ENCODE measurements around the gene FBXL20.
"Not testable (repeated sequence)": the region's sequence is repeated elsewhere in the genome, so short reads cannot be mapped to it uniquely, and the experiment has no call there.

FBXL20 gene

DNA sequence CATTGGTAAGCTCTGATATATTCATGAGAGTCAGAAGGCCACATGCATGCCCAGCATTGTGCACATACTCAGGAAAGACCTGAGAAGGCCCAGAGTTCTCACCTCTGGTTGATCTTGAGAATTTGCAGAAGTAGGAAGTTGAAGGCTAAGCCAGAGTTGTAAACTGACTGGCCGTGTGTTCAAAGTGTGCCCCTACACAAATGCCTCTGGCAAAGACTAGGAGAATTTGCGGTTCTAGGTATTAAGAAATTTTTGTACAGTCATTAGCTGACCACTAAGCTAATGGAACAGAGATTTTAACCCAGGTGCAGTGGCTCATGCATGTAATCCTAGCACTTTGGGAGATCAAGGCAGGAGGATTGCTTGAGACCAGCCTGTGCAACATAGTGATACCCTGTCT is 25.0 kb downstream of the FBXL20 start:
- no peak for DNase-seq

DNA sequence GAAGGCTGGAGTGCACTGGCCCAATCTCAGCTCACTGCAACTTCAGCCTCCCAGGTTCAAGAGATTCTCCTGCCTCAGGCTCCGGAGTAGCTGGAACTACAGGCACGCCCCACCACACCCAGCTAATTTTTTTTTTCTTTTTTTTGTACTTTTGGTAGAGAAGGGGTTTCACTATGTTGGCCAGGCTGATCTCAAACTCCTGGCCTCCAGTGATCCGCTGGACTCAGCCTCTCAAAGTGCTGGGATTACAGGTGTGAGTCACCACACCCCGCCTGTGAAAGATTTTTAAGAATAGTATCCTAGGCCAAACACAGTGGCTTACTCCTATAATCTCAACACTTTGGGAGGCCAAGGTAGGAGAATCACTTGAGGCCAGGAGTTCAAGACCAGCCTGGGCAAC is 33.6 kb downstream of the FBXL20 start:
- not testable (repeated sequence) for DNase-seq

DNA sequence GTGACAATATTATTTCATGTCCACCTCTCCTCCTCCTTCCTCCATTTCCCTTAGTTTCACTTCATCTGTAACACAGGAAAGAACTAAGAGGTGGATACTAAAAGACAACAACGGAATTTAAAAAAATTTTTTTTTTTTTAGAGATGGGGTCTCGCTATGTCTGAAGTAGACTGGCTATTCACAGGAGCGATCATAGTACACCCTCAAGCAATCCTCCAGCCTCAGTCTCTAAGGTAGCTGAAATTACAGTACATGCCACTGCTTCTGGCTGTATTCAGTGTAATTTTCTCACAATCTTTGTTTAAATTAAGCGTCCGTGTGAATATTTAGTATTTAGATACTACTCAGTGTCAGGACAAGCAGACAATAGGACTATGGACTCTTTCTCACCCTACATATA is 35.6 kb downstream of the FBXL20 start:
- no peak for DNase-seq

DNA sequence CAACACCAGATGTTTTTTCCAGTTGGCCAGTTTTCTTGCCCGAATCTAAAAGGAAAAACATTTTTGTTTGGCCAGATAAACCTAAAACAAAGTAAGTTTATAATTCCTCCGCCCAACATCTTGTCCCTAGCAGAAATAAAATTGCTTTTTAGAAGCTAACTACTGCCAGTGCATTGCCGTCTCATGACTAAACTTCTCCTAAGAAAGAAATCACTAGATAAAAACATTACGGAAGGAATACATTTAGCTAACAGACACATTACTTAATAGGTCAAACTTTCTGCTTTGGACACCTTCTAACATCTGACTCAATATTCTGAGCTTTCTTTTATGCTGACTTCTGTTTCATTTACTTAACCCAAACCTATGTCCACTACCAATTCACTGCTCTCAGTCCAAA is 36.2 kb downstream of the FBXL20 start:
- DNase-seq: no peak

DNA sequence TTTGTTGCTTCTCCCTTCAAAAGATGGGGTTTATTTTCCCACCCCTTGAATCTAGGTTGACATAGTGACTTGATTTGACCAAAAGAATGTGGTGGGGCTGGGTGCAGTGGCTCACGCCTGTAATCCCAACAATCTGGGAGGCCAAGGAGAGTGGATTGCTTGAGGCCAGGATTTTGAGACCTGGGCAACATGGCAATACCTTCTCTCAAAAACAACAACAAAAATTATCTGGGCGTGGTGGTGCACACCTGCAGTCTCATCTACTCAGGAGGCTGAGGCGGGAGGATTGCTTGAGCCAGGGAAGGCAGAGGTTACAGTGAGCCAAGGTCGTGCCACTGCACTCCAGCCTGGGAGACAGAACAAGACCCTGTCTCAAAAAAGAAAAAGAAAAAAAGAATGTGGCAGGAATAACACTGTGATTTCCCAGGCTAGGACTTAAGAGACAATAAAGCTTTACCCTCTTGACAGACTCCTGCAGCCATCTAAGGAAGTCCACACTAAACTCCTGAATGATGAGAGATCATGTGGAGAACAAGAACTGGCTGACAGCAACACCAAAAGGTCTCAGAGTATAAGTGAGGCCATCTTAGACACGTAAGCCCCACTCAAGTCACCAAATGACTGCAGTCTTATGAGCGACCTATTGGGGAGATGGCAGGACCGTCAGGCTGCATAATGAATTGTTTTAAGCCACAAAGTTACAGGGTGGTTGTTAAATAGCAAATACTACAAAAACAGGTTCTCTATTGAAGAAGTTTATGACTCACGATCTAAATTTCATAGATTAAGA is 37.0 kb downstream of the FBXL20 start:
- no peak for DNase-seq

DNA sequence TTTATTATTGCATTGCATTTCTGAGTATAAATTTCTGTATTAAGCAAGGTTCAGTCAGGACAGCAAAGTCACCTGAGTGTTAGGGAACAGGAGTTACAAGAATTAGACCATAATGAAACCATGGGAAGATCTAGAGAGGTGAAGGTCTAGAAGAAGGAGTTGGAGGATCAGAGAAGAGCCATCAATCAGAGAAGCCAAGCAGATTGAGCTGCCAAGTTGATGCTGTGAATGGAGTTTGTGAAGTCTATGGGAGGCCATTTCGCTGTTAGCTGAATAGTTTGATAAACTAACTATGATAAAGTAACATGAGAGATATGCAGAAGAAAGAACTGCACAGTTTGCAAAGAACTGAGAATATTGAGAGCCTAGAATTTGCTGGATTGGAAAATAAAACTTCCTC is 40.4 kb downstream of the FBXL20 start:
- DNase-seq: no peak

DNA sequence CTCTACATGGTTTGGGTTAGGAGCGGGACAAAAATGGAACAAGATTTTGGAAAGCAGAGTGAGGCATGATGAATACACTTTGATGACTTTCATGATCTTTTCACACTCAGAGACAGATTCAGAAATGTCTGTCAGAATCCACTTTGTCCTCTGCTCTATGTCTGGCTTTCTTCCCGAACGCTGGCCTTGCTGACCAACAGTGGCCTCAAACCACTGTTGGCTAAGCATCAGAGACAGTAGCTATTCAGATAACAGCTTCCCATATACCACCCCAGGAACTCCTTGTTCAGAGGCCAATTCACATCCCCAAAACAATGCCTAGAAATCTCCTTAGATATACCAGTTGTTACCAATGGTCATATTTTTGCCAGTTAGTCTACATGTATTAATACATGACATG is 40.9 kb downstream of the FBXL20 start:
- DNase-seq: no peak

DNA sequence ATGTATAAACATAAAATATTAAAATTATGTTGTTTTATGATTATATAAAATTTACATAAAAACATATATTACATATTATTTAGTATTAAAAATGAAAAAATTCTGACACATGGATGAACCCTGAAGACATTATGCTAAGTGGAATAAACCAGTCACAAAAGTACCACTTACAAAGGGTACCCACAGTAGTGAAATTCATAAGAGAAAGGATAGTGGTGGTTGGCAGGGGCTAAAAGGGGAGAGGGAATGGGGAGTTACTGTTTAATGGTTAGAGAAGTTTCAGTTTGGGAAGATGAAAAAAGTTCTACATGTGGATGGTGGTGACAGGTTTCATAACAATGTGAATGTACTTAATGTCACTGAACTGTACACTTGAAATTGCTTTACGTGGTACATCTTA is 41.4 kb downstream of the FBXL20 start:
- no peak for DNase-seq

DNA sequence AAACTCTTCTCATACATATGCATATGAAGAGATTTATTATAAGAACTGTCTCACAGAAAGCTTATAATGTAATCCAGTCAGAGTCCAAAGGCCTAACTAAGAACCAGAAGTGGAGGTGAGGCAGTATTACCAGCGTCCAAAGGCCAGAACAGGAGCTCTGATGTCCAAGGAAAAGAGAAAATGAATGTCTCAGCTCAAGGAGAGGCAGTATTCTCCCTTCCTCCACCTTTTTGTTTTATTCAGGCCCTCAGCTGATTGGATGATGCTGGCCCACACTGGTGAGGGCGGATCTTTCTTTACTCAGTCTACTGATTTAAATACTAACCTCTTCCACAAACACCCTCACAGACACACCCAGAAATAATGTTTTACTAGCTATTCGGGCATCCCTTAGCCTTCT is 43.4 kb downstream of the FBXL20 start:
- DNase-seq: no peak

DNA sequence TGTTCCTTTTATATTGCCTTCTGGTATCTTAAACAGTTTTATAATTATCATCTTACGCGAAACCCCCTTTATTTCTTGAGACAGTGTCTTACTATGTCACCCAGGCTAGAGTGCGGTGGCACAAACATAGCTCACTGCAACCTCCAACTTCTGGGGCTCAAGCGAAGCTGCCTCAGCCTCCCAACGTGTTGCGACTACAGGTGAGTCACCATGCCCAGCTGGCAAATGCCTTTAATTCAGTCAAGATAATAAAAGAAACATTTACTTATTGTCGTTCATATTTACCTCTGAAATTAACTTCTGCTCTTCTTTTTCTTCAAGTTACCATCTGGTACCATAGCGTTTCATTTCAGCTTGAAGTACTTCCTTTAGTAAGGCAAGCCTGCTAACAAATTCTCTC is 43.9 kb downstream of the FBXL20 start:
- DNase-seq: no peak

DNA sequence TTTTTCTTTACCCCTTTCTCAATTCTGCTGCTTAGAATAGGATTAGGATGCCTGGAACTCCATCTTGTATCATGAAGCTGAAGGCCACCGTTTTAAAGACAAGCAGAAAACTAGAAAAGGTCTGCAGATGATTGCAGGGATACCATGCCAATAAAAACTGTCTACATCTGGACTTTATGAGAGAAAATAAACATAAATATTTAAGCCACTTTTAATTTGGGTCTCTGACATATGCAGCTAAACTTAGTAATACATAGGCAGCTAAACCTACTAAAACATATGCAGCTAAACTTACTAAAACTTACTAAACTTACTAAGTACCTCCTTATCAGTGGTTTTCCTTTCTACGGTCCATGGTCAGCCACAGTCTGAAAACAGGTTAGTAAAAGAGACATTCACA is 48.4 kb downstream of the FBXL20 start:
- DNase-seq: no peak

DNA sequence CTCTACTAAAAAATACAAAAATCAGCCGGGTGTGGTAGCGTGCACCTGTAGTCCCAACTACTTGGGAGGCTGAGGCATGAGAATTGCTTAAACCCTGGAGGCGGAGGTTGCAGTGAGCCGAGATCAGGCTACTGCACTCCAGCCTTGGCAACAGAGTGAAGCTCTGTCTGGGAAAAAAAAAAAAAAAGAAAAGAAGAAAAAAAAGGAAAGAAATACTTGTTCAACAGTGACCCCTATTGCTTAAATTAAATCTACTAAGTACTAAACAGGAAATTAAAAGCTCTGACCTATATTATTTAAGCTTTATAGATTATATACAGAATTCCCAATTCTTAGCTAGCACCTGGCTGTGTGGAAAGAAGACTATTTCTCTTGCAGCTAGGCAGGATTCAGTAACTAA is 48.9 kb downstream of the FBXL20 start:
- no peak for DNase-seq

DNA sequence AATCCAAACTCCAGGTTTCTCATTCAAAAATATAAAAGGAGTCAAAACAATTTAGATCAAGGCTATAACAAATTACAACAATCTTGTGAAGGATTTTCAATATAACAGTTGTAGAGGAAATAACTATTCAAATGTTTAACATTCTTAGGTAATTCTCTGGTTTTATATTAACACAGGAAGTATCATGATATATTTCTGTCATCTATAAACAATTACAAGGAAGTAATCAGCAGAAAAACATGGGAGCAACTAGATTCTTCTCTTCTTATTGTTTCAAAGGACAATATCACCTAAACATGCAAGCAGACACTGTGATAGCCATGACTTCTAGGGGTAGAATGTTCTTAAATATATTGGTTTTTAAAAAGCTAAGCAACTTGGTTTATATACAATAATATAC is 49.9 kb downstream of the FBXL20 start:
- DNase-seq: no peak

DNA sequence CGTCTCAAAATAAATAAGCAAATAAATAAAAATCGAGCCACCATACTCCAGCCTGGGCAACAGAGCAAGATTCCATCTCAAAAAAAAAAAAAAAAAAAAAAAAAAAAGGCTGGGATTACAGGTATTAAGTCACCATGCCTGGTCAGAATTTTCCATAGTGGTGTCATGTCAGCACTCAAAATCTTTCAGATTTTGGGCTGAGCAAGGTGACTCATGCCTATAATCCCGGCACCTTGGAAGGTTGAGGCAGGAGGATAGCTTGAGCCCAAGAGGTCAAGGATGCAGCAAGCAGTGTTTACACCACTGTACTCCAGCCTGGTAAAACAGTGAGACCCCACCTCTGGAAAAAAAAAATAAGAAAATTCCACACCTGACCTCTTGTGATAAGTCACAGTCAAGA is 52.2 kb downstream of the FBXL20 start:
- DNase-seq: no peak

DNA sequence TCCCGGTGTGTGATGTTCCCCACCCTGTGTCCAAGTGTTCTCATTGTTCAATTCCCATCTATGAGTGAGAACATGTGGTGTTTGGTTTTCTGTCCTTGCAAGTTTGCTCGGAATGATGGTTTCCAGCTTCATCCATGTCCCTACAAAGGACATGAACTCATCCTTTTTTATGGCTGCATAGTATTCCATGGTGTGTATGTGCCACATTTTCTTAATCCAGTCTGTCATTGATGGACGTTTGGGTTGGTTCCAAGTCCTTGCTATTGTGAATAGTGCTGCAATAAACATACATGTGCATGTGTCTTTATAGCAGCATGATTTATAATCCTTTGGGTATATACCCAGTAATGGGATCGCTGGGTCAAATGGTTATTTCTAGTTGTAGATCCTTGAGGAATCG is 54.6 kb downstream of the FBXL20 start:
- DNase-seq: not testable (repeated sequence)

DNA sequence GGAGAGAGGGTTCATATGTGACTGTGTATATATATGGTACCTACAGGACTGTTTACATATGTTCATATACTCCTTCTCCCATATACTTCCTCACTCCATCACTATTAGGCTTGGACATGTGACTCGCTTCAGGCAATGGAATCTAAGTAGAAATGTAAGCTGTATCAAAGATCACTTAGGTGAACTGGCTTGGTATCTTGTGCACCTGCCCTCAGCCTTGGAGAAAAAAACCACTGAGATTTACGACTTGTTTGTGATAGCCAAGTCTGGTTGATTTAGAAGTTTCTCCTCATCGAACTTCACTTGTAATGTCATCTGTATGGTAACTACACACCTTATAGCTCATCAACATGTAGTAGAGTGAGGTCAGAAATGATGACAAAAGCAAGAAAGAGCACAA is 59.9 kb downstream of the FBXL20 start:
- no peak for DNase-seq

DNA sequence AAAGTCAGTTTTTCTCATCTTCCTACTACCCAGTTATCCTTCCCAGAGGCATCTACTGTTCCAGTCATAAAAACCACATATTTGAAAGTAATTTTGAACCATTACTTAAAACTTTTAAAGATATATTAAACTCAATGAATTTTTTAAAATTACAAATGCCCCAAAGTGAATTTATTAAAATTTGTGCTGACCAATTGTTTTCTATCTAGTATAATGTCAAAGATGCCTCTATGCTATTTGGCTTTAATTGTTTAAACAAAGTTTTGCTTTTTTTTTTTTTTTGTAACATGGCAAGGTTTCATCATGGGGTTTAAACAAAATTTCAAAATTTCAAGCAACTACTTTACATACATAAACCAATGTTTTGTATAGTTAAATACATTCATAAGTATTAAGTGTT is 60.7 kb downstream of the FBXL20 start:
- no peak for DNase-seq

DNA sequence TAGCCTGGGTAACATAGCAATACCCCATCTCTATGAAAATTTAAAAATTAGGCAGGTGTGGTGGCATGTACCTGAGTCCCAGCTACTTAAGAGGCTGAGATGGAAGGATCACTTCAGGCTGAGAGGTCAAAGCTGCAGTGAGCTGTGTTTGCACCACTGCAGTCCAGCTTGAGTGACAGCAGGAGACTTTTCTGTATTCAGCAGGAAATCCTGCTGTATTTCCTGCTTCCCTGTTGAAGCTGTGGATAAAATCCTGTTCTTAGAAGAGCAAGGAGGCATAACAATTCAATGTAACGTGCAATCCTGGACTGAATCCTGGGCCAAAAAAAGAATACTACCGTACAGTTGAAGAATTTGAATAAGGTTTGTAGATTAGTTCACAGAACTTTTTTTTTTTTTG is 62.2 kb downstream of the FBXL20 start:
- no peak for DNase-seq

DNA sequence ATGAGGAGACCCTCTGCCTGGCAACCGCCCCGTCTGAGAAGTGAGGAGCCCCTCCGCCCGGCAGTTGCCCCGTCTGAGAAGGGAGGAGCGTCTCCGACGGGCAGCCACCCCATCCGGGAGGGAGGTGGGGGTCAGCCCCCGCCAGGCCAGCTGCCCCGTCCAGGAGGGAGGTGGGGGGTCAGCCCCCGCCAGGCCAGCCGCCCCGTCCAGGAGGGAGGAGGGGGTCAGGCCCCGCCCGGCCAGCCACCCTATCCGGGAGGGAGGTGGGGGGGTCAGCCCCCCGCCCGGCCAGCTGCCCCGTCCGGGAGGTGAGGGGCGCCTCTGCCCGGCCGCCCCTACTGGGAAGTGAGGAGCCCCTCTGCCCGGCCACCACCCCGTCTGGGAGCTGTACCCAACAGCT is 63.8 kb downstream of the FBXL20 start:
- not testable (repeated sequence) for DNase-seq

DNA sequence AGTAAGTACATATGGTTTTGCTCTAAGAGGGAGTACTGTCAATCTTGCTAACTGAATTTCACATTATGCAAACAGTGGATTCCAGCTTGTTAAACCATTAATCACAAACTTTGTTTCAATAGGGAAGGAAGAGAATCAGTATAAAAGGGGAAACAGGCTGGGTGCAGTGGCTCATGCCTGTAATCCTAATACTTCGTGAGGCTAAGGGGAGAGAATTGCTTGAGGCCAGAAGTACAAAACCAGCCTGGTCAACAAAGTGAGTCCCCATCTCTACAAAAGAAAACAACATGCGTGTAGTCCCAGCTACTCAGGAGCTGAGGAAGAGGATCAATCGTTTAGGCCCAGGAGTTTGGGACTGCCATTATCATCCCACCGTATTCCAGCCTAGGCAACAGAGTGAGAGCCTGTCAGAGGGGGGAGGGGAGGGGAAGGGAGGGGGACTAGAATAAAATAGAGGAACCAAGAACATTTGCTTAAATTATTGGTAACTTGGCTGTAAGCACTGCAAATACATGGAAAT is 65.7 kb downstream of the FBXL20 start:
- DNase-seq: no peak

DNA sequence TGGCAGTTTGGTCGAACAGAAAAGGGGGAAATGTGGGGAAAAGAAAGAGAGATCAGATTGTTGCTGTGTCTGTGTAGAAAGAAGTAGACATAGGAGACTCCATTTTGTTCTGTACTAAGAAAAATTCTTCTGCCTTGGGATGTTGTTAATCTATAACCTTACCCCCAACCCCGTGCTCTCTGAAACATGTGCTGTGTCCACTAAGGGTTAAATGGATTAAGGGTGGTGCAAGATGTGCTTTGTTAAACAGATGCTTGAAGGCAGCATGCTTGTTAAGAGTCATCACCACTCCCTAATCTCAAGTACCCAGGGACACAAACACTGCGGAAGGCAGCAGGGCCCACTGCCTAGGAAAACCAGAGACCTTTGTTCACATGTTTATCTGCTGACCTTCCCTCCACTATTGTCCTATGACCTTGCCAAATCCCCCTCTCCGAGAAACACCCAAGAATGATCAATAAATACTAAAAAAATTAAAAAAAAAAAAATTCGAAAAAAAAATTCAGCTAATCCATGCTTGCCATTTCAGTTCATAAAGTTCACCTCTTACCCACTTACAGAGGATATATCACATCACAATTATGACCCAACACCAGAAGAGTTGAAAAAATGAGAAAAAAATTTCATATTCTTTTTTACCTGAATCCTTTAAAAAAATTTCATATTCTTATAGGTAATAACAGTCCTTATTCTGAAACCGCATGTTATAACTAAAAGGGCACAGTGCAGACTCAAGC is 67.2 kb downstream of the FBXL20 start:
- DNase-seq: not testable (repeated sequence)

DNA sequence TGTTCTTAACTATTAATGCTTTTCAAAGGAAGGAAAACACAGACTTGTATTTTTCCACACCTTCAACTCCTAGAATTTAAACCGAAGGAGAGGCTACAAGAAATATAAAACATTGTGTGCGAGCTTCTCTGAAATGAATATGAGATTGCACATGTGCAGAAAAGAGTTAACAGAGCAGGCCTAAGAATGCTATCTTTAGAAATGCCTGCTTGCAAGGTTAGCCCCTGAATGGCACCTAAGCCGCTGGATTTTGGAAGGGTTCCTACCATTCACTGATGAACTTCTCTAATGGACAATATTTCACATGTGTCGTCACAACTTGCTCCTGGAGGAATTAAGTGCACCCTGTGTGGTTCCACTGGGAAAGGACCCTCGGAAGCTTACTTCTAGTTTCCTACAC is 69.3 kb downstream of the FBXL20 start:
- DNase-seq: no peak

DNA sequence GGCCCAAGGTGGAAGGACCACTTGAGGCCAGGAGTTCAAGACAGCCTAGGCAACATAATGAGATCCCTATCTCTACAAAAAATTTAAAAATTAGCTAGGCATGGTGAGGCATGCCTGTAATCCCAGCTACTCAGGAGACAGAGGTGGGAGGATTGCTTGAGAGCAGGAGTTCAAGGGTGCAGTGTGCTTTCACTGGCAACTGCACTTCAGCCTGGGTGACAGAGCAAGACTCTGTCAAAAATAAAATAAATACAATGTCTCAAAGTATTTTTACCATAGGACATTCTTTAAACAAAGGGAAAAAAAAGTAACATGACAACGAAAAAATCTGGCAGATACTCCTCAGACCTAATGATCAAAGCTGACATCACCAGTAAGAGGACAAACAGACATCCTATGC is 72.6 kb downstream of the FBXL20 start:
- no peak for DNase-seq

DNA sequence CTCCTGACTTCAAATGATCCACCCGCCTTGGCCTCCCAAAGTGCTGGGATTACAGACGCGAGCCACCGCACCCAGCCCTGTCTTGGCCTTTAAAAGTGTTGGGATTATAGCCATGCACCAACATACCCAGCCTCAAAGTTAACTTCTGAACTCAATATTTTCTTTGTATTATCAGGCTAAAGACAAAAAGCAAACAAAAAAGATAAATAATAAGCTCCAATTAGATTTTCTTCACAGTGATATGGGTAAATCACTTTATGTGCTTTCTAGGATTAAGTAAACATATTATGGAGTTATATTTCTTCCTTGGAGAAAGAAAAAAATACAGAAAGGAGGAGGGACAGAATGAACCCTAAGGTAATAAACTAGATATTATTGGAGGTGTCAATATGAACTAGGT is 74.3 kb downstream of the FBXL20 start:
- no peak for DNase-seq

Data from NCI-H1092 (cell line).